ENCODE data around the gene RIMKLA. TPM values are rescaled to one million over a fixed set of nuclear protein-coding genes. Genes with fewer than 3 reads are reported as not detected.

RIMKLA gene
- total and polyA plus RNA-seq, 2 donors (not counting 1 experiment from before 2014, with no cell fraction given): 0.01 TPM; not detected in 1

- TF ChIP-seq CTCF (IDR thresholded peaks at IDR 0.05): no peak
- no peak for TF ChIP-seq EZH2 (IDR thresholded peaks at IDR 0.05; ENCODE audit: borderline replicate concordance, insufficient read depth, low read depth, low read length, poor library complexity, severe bottlenecking)
- no peaks in the 10 kb centered on the region for H4K20me1 ChIP-seq (ENCODE audit: control insufficient read depth, insufficient read depth, low read length, poor library complexity, severe bottlenecking)
- H3K27ac ChIP-seq (ENCODE audit: low read length in 2 of 2): no peak overlapping the region
- WGBS (ENCODE audit: insufficient coverage): no CpG with 5 or more reads among the region's 1 CpG
- H3K4me3 Mint-ChIP-seq: no peak overlapping the region
- H3K27me3 ChIP-seq (replicated peaks in 1 of 4; ENCODE audit: control extremely low read depth in 1 of 4, control insufficient read depth in 3 of 4, insufficient read depth in 4 of 4, low read length in 3 of 4): peaks cover 0 to 23% (median 19%) of the 10 kb centered on the region in 4 experiments
- DNase-seq: no peak
- no peak overlapping the region for H3K27ac Mint-ChIP-seq
- H3K36me3 ChIP-seq (replicated peaks in 1 of 2; ENCODE audit: control extremely low read depth in 1 of 2, control insufficient read depth in 1 of 2, extremely low read depth in 1 of 2, insufficient read depth in 2 of 2, low read length in 1 of 2): no peaks in the 10 kb centered on the region
- no peak overlapping the region for H2AFZ ChIP-seq (ENCODE audit: insufficient read depth, low read depth, low read length, poor library complexity, severe bottlenecking)
- H3K4me1 Mint-ChIP-seq: peaks cover 4% of the 10 kb centered on the region
- no peak overlapping the region for H3K4me2 ChIP-seq (replicated peaks; ENCODE audit: low read depth, low read length, poor library complexity, severe bottlenecking)
- peaks cover 37% of the 10 kb centered on the region for H3K27me3 Mint-ChIP-seq
- no peaks in the 10 kb centered on the region for H3K79me2 ChIP-seq (ENCODE audit: control insufficient read depth, insufficient read depth, low read length)
- H3K9me3 Mint-ChIP-seq (ENCODE audit: insufficient read depth): no peaks in the 10 kb centered on the region
- H3K9ac ChIP-seq (ENCODE audit: low read length): no peak overlapping the region
- no peaks in the 10 kb centered on the region for H3K9me3 ChIP-seq (ENCODE audit: control extremely low read depth in 1 of 3, control insufficient read depth in 2 of 3, insufficient read depth in 1 of 3, low read length in 2 of 3)
- no peak overlapping the region for H3K4me3 ChIP-seq (ENCODE audit: control extremely low read depth in 1 of 5, extremely low read depth in 1 of 5, insufficient read depth in 1 of 5, low read depth in 2 of 5, low read length in 4 of 5)
- H3K4me1 ChIP-seq (ENCODE audit: control insufficient read depth in 2 of 2, insufficient read depth in 2 of 2, low read length in 2 of 2): peaks cover 4 to 8% of the 10 kb centered on the region in 2 donors
- no peak for ATAC-seq (ENCODE audit: low read depth)
- ChIA-PET POLR2A (no interaction called here), CTCF (no interaction called here)
- intact Hi-C loops (cut with micrococcal nuclease): no loop called here
These were observed 4.7 kb downstream of the RIMKLA start for GRCh38 chr1:42385283-42385682.

GRCh38 chr1:42386051-42386450 is 5.5 kb downstream of the RIMKLA start:
- H3K4me3 ChIP-seq (ENCODE audit: control extremely low read depth in 1 of 5, extremely low read depth in 1 of 5, insufficient read depth in 1 of 5, low read depth in 2 of 5, low read length in 4 of 5): no peak overlapping the region
- no peaks in the 10 kb centered on the region for H3K9me3 Mint-ChIP-seq (ENCODE audit: insufficient read depth)
- H3K4me1 ChIP-seq (ENCODE audit: control insufficient read depth in 2 of 2, insufficient read depth in 2 of 2, low read length in 2 of 2): peaks cover 2 to 6% of the 10 kb centered on the region in 2 donors
- no peak overlapping the region for H3K4me3 Mint-ChIP-seq
- no peak for DNase-seq
- H3K27me3 ChIP-seq (replicated peaks in 1 of 4; ENCODE audit: control extremely low read depth in 1 of 4, control insufficient read depth in 3 of 4, insufficient read depth in 4 of 4, low read length in 3 of 4): peaks cover 0 to 23% (median 18%) of the 10 kb centered on the region in 4 experiments
- ChIA-PET CTCF (no interaction called here), POLR2A (no interaction called here)
- TF ChIP-seq EZH2 (IDR thresholded peaks at IDR 0.05; ENCODE audit: borderline replicate concordance, insufficient read depth, low read depth, low read length, poor library complexity, severe bottlenecking) (no peak), CTCF (IDR thresholded peaks at IDR 0.05) (no peak)
- no peaks in the 10 kb centered on the region for H4K20me1 ChIP-seq (ENCODE audit: control insufficient read depth, insufficient read depth, low read length, poor library complexity, severe bottlenecking)
- H3K27me3 Mint-ChIP-seq: peaks cover 37% of the 10 kb centered on the region
- no peak overlapping the region for H3K27ac ChIP-seq (ENCODE audit: low read length in 2 of 2)
- H3K36me3 ChIP-seq (replicated peaks in 1 of 2; ENCODE audit: control extremely low read depth in 1 of 2, control insufficient read depth in 1 of 2, extremely low read depth in 1 of 2, insufficient read depth in 2 of 2, low read length in 1 of 2): no peaks in the 10 kb centered on the region
- intact Hi-C loops (cut with micrococcal nuclease): no loop called here
- H3K79me2 ChIP-seq (ENCODE audit: control insufficient read depth, insufficient read depth, low read length): no peaks in the 10 kb centered on the region
- no peaks in the 10 kb centered on the region for H3K9me3 ChIP-seq (ENCODE audit: control extremely low read depth in 1 of 3, control insufficient read depth in 2 of 3, insufficient read depth in 1 of 3, low read length in 2 of 3)
- ATAC-seq (ENCODE audit: low read depth): no peak
- WGBS (ENCODE audit: insufficient coverage): 100% methylated on average over 4 of the region's 6 CpGs
- no peak overlapping the region for H3K27ac Mint-ChIP-seq
- no peak overlapping the region for H3K4me2 ChIP-seq (replicated peaks; ENCODE audit: low read depth, low read length, poor library complexity, severe bottlenecking)
- peaks cover 3% of the 10 kb centered on the region for H3K4me1 Mint-ChIP-seq
- H3K9ac ChIP-seq (ENCODE audit: low read length): no peak overlapping the region
- H2AFZ ChIP-seq (ENCODE audit: insufficient read depth, low read depth, low read length, poor library complexity, severe bottlenecking): no peak overlapping the region
